ENCODE results near the gene CSMD2.

DNA sequence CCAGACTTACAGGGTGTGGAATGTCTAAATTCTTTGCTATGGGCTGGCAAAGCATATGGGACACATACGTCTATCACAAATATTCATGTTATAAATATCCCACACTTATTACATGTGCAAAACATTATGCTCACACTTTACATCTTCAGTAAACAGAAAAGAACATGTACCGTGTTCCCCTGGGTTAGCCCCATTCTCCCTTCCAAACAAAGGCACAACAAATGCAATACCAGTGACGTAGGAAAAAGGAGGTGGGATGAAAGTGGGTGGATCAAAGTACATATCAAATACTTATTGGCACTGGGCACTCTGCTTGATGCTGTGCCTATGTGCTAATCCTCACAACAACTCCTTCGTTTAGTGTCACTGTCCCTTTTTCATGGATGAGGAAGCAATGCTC, 521.8 kb downstream of the CSMD2 start:
- TF ChIP-seq POLR2A (IDR thresholded peaks at IDR 0.05; ENCODE audit: low read depth, low read length) = no peak
- TF ChIP-seq POLR2AphosphoS5 (IDR thresholded peaks at IDR 0.05; ENCODE audit: low read depth, low read length) = no peak
- TF ChIP-seq TAF1 (IDR thresholded peaks at IDR 0.05; ENCODE audit: borderline replicate concordance, low read depth, low read length) = no peak

Measured in GM12892 (cell line).